ENCODE data around the gene SELPLG. TPM values are rescaled to one million over a fixed set of nuclear protein-coding genes. Genes with fewer than 3 reads are reported as not detected.

The SELPLG gene
- total and polyA plus RNA-seq, 2 experiments from 2014 or later = 0.37 to 1.5 TPM

GRCh38 chr12:108604208-108604941, 29.3 kb downstream of the SELPLG start:
- no peak for DNase-seq (ENCODE audit: low spot score)
- 60% methylated on average over 14 of the region's 14 CpGs for WGBS (ENCODE audit: low lambda C conversion rate, missing lambda C conversion rate)
- Histone ChIP-seq H4K20me1 (ENCODE audit: insufficient read depth, poor library complexity, severe bottlenecking) (no peaks in the 10 kb centered on the region), H3K9me2 (replicated peaks; ENCODE audit: insufficient read depth) (no peaks in the 10 kb centered on the region), H3K79me2 (no peaks in the 10 kb centered on the region), H3K27me3 (no peaks in the 10 kb centered on the region), H3K36me3 (replicated peaks; ENCODE audit: insufficient read depth, low read depth) (no peaks in the 10 kb centered on the region), H3K4me3 (no peak overlapping the region), H2AFZ (no peak overlapping the region), H3K4me2 (no peak overlapping the region), H3K27ac (no peak overlapping the region), H3K9me3 (ENCODE audit: low read depth) (no peaks in the 10 kb centered on the region), H3K4me1 (ENCODE audit: insufficient read depth) (peaks cover 3% of the 10 kb centered on the region)
- no peak for TF ChIP-seq EZH2 (IDR thresholded peaks at IDR 0.05; ENCODE audit: borderline replicate concordance)
- TF ChIP-seq, protein P1, sequence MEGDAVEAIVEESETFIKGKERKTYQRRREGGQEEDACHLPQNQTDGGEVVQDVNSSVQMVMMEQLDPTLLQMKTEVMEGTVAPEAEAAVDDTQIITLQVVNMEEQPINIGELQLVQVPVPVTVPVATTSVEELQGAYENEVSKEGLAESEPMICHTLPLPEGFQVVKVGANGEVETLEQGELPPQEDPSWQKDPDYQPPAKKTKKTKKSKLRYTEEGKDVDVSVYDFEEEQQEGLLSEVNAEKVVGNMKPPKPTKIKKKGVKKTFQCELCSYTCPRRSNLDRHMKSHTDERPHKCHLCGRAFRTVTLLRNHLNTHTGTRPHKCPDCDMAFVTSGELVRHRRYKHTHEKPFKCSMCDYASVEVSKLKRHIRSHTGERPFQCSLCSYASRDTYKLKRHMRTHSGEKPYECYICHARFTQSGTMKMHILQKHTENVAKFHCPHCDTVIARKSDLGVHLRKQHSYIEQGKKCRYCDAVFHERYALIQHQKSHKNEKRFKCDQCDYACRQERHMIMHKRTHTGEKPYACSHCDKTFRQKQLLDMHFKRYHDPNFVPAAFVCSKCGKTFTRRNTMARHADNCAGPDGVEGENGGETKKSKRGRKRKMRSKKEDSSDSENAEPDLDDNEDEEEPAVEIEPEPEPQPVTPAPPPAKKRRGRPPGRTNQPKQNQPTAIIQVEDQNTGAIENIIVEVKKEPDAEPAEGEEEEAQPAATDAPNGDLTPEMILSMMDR (IDR thresholded peaks at IDR 0.05; ENCODE audit: poor library complexity) = no peak

- WGBS (ENCODE audit: low lambda C conversion rate, missing lambda C conversion rate) = 83% methylated on average over 4 of the region's 4 CpGs
These were observed 30.0 kb downstream of the SELPLG start for GRCh38 chr12:108603743-108604142.

GRCh38 chr12:108602976-108603704, 30.6 kb downstream of the SELPLG start:
- no peak overlapping the region for H3K4me3 ChIP-seq
- peaks cover 10% of the 10 kb centered on the region for H3K4me1 ChIP-seq (ENCODE audit: insufficient read depth)
- 92% methylated on average over 15 of the region's 15 CpGs for WGBS (ENCODE audit: low lambda C conversion rate, missing lambda C conversion rate)
- H3K27me3 ChIP-seq = no peaks in the 10 kb centered on the region
- no peak for DNase-seq (ENCODE audit: low spot score)
- H3K9me3 ChIP-seq (ENCODE audit: low read depth) = no peaks in the 10 kb centered on the region
- no peak for TF ChIP-seq EZH2 (IDR thresholded peaks at IDR 0.05; ENCODE audit: borderline replicate concordance)
- TF ChIP-seq EZH2phosphoT487 (IDR thresholded peaks at IDR 0.05; ENCODE audit: low read depth, severe bottlenecking, unreplicated experiment) = no peak
- TF ChIP-seq, protein P1 (IDR thresholded peaks at IDR 0.05; ENCODE audit: poor library complexity) = no peak
- H3K9me2 ChIP-seq (replicated peaks; ENCODE audit: insufficient read depth) = no peaks in the 10 kb centered on the region
- no peak overlapping the region for H3K27ac ChIP-seq
- no peaks in the 10 kb centered on the region for H3K36me3 ChIP-seq (replicated peaks; ENCODE audit: insufficient read depth, low read depth)
- H4K20me1 ChIP-seq (ENCODE audit: insufficient read depth, poor library complexity, severe bottlenecking) = no peaks in the 10 kb centered on the region
- H3K79me2 ChIP-seq = peaks cover 8% of the 10 kb centered on the region
- no peak overlapping the region for H2AFZ ChIP-seq
- H3K4me2 ChIP-seq = no peak overlapping the region

More at GRCh38 chr12:108603743-108604142, 30.0 kb downstream of the SELPLG start:
- no peaks in the 10 kb centered on the region for H3K9me3 ChIP-seq (ENCODE audit: low read depth)
- H3K9me2 ChIP-seq (replicated peaks; ENCODE audit: insufficient read depth) = no peaks in the 10 kb centered on the region
- H3K4me3 ChIP-seq = no peak overlapping the region
- no peaks in the 10 kb centered on the region for H3K36me3 ChIP-seq (replicated peaks; ENCODE audit: insufficient read depth, low read depth)
- H2AFZ ChIP-seq = no peak overlapping the region
- peaks cover 4% of the 10 kb centered on the region for H3K4me1 ChIP-seq (ENCODE audit: insufficient read depth)
- DNase-seq (ENCODE audit: low spot score) = no peak
- H3K4me2 ChIP-seq = no peak overlapping the region
- no peaks in the 10 kb centered on the region for H3K27me3 ChIP-seq
- no peaks in the 10 kb centered on the region for H4K20me1 ChIP-seq (ENCODE audit: insufficient read depth, poor library complexity, severe bottlenecking)
- no peak overlapping the region for H3K27ac ChIP-seq
- TF ChIP-seq EZH2 (IDR thresholded peaks at IDR 0.05; ENCODE audit: borderline replicate concordance) = no peak
- TF ChIP-seq, protein P1 (IDR thresholded peaks at IDR 0.05; ENCODE audit: poor library complexity) = no peak
- no peak for TF ChIP-seq EZH2phosphoT487 (IDR thresholded peaks at IDR 0.05; ENCODE audit: low read depth, severe bottlenecking, unreplicated experiment)
- H3K79me2 ChIP-seq = peaks cover 2% of the 10 kb centered on the region

All from hepatocyte (in vitro differentiated cells).